OCI-LY3 (cell line): ENCODE data around the gene CIAO1.

Experiments used
- CTCF ChIP-seq: fragments of 200-600, 300-600 bp; sonication (generic); IDR thresholded peaks from 2 replicates; pipeline ENCODE4 v1.5.1; 2014; ENCODE audit warnings: antibody characterized with exemption, low read length, low read depth
- EZH2phosphoT487 ChIP-seq: fragments of 200-600 bp; shearing (Covaris generic); IDR thresholded peaks from 2 replicates; pipeline ENCODE4 v1.6.1; 2018; ENCODE audit warnings: antibody characterized with exemption, mixed run types, low read depth

- TF ChIP-seq CTCF: no peak
- TF ChIP-seq EZH2phosphoT487: no peak
These were observed 32.6 kb upstream of the CIAO1 start for GRCh38 chr2:96233436-96233835.
